Activated T-cell treated with anti-CD3 and anti-CD28 coated beads for 1 hour (primary cell): ENCODE data around the gene KCNMA1.

Experiments
- DNase-seq: peaks from one replicate; pipeline ENCODE4 v3.0.0-alpha.2; 2020; ENCODE audit warnings: low read depth

Gene KCNMA1

DNA sequence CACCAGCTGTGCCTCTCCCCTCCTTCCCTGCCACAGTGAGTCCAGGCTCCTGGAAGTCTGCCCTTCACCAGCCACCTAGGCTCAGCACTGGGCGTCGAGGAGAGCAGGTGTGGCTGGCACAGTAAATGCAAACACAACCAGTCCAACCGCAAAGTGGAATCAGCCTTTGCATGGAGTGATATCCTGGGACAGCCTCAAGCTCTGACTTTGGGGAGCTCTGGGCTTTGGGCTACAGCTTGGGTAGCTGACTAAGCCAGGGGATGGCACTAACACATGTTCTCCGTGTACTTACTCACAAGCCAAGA, 312.4 kb downstream of the KCNMA1 start:
- DNase-seq: no peak

DNA sequence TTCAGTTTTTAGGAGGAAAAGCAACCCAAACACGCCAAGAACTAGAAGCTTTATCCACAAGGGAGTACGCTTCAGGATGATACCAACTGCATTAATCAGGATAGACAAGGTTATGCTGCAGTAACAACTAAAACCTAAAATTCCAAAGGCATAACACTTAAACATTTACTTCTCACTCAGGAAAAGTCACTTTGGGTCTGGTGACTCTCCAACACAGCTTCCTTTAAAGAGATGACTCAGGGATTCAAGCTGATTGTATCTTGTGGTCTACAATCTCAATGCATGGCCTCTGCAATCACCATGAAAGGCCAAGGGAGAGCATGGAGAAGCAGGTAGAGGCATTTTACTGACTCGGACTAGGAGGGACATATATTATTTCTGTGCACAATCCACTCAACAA, 315.8 kb downstream of the KCNMA1 start:
- DNase-seq: no peak

DNA sequence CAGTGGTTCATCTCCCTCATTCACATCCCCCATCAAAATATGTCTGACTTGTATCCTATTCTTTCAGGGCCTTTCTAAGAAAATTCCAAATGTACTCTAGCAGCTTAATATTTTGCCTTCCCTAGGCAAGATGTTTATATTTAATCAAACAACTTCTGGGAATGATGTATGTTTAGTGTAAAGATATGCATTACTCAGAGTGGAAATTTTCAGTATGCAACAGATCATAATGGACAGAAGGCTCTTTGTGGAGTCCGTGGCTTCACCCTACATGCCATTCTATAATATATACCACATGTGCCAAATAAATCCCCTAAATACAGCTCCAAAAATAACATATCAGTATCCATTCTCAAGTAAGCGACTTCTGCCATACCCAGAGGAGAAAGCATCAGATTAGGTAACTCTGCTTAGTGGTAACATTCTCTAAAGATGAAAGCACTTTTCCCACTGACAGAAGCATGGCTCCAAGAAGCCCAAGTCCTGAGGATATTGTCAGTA, 316.6 kb downstream of the KCNMA1 start:
- DNase-seq: no peak

DNA sequence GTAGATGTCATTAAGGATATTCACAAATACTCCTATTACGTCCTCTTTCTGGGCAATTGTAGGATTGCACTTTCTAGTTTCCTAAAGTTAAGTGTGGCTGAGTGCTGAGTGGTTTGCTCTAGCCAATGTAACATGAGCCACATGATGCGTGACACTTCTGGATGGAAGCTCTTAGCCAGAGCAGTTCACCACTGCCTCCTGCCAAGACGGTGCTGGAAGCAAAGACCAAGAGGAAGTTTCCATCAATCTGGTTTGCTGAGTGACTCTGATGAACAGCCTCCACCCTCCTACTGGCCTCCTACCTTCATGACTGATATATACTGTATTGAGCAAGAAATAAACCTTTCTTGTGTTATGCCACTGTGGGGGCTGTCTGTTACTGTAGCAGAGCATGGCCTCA, 318.1 kb downstream of the KCNMA1 start:
- no peak for DNase-seq

DNA sequence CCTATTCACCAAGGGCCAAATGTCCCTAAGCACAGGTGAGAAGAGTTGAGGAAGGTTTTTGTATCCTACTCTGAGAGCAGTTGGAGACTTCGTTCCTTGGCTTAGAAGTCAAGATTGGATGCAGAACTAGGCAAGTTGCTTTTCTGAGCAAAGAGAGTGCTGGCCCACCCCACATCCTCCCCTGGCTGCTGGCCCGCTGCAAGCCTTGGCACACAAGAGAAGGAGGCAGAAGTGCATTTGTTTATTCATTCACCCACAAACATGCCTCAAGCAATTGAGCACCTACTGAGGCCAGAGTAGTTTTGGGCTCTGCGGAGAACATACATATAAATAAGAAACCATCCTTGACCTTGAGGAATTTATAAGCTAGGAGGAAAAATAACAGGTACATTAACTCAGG, 318.9 kb downstream of the KCNMA1 start:
- DNase-seq: no peak

DNA sequence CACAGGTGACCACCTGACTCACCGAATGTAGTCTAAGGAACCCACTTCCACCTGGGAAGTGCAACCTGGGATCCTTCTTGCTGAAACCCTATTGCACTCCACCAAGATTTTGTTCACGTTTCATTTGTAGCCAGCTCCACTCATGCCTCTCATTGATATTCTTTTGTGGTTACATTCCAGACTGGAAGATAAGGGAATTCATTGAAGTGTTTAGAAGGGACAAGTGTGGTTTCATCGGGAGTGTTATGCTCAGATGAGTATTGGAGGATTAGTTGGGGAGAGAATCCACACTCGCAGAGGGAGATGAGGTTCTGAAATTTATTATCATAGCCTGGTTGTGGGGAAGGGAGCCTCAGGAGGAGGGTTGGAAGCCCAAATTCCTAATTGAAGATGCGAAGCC, 320.4 kb downstream of the KCNMA1 start:
- no peak for DNase-seq

DNA sequence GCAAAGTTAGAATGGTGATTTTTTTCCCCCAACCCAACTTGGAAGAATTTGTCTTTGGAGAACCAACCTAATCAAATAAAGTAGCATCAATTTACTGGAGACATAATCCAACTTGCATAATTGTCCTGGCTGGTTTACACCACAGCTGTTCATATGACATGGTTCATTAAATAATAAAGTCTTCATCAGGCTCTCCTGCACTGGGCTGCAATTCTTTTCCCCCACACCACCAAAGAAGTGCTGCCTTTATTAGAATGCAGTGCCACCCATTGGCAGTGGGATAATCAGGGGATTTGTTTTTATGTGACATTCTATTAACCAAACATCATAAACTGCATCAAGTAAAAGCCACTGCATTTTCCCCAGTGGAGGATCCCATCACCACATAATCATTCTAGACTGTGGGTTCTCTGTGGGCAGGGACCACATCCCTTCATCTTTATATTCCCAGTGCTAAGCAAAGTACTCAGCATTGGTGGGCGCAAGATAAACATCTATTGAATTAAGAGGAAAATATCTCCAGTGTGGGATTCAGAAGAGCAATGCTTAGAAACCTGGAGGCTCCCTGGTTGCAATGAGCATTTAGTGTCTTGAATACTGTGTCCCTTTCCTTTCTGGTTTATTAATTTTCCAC, 322.0 kb downstream of the KCNMA1 start:
- DNase-seq: no peak

DNA sequence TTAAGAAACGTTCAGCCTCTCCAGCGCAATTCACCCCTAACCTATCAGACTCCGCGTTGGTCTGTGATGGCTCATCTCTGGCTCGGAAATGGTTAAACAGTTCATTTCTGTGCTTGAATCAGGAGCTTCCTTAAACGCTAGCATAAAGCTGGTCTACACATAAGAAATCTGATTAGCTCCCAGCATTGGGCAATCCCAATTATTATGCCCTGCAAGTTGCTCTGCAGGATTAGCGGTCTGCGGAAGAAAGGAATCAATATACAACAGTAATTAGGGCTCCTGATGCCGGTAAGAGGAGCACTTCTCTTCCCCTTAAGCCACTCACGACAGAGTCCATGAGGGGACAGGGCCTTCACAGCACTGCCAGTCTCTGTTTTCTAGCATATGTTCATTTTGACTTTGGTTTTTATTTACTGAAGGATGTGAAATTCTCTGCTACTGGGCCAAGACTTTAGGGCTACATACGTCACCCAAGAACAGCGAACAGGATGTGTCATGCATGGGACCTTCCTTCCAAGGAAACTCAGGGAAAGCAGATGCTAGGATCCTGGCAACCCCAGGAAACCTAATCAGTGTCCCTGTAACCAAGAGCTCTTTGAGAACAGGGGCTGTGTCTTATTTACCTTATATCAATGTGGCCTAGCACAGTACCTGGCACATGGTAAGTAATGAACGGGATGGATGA, 324.4 kb downstream of the KCNMA1 start:
- DNase-seq: no peak

DNA sequence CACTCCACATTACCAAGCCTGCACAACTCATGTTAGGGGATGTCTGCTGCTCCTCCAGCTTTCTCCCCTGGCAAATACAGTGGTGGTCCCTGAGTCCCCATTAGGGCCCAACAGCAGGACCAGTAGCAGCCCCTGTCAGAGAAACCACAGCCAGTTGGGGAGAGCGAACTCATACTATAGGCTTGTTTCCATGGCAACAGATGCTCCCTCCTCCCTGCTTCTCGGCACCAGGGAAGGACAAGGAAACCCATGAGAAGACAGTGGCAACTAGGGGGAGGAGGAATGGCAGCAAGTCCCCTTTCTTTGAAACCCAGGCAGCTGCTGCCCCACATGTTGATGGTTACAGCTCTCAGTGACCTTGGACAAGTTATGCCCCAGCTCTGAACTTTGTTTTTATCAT, 326.4 kb downstream of the KCNMA1 start:
- DNase-seq: no peak

DNA sequence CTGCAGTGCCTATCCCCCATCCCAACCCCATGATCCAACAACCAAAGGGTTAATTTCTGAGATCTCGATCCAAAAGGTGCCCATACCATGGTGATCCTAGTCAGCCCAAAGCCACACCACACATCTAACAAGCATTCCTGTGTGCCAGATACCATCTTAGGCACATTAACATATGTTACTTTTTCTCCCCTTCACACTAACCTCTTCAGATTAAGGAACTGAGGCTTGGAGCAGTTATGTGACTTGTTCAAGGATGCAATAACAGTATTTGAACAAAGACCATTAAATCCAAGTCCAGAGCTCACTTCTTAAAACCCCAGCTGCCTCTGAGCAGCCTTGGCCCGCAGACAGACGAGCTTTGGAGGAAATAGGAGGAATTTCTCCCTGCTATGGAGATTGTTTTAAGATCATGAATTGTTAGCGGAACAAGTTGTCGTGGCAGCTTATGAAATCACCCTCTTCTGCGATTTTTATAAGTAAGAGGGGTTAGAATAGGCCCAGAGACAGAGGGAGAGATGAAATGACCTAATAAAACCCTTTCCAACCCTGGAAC, 327.2 kb downstream of the KCNMA1 start:
- DNase-seq: no peak

DNA sequence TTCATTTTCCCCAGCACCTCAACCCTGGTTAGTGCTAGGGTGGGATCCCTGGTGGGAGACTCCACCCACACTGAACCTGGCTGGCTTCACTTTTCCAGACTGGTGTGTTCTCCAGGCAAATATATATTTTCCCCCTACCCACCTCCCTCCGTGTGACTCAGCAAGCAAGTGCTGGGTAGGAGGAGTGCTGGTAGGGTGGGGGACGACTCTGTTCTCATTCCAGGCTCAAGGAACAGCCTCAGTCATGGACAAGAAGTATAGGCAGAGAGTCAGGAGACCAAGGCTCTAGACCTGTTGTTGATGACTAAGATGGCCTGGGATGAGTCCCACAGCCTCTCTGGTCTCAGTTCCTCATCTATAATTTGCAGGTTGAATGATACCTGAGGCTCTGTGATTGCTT, 328.1 kb downstream of the KCNMA1 start:
- DNase-seq: no peak

DNA sequence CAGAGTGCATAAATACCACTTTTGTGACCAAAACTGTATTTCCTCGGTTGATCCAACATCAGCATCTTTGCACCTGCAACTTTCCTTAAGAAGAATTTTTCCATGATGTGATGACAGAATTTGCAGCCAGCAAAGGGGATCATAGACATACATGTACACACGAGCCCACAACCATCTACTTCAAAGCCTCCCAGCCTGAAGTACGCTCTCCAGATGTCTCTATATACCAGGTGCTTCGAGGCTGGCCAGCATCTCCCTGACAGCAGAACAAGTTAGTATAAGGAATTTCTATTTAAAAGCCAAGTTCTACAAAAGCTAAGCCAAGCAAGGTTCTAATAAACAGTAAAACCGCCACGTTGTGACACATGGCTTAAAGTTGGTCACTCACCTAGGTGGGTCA, 328.5 kb downstream of the KCNMA1 start:
- no peak for DNase-seq

DNA sequence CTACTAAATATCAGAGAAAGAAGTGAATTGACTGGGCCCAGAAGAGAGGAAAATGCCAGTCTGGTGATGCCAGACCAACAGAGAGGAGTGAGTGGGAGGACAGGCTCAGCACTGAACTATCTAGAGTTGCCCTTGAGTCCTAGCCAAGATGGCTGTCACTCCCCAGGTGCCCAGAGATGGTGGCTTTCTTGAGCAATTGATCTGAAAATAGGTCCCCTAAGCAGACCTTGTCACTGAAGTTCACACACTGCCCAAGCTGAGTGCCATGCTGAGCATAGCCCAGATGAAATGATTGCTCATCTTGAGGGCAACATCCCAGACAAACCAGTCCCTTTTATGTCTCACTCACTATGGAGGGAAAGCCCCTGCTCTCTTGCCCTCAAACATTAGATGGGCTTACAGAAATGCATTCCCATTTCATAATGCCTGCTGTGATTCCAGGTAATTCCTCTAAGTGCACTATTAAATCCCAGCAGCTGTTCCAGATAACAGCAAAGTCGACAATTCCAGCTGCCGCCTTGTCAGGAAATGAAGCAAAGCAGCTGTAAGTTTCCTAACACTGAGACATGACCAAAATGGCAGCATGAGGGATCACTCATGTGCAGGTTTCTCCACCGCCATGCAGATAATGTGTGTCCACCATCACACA, 329.4 kb downstream of the KCNMA1 start:
- no peak for DNase-seq

DNA sequence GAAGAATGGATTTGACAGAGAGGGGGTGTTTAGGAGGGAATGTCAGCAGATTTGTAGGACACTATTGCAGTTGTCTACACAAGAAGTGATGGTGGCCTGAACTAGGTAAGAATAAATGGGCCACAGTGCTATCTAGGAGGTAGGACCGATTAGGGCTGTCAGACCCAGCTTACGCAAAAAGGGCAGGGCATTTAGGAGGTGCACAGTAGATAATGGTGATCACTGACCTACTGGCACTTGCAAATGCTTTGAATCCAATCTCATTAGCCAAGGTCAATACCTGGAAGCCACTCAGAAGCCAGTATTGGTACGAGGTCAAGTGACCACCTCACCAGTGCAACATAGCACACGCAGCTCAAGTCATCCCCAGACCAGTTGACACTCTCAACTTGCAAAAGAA, 330.9 kb downstream of the KCNMA1 start:
- no peak for DNase-seq

DNA sequence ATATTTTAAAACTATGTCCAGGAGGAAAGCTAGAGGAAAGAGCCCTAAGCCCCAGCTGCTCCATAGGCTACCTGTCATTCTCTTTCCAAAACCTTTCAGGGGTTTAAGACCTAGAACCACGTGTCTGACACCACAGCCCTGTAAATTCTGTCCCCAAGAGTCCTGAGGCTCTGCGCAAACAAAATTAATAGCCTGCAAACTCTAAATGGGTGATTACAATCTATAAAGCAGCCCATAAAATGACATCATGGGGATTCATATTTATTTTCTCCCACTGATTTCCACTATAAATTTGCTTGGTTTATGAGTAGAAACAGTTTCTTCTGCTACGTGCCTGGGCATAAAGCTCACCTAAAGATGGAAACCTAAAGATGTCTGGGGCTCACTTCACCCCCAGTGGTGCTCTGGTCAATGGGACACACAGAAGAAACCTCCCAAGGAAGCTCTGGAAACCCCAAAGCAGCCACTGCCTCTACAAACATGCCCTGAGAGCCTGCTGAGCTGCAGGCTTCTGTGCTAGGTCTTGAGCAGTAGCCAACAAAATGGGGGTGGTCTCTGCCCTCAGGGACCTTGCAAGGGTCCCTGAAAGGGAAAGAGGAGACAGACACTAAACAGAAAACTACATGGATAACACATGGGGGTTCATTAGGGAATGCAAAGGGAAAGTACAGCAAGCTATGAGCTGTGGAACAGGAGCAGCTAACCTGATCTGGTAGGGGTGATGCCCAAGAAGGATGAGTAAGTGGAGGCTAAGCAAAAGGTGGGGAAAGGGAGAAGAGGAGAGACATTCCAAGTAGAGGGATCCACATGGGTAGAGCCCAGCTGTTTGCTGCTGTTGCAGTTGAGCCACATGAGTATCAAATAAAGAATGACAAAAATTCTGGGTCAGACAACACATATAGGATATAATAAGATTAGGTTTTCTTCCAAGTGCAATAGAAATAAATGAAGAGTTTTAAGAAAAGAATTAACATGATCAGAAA, 331.7 kb downstream of the KCNMA1 start:
- DNase-seq: no peak

DNA sequence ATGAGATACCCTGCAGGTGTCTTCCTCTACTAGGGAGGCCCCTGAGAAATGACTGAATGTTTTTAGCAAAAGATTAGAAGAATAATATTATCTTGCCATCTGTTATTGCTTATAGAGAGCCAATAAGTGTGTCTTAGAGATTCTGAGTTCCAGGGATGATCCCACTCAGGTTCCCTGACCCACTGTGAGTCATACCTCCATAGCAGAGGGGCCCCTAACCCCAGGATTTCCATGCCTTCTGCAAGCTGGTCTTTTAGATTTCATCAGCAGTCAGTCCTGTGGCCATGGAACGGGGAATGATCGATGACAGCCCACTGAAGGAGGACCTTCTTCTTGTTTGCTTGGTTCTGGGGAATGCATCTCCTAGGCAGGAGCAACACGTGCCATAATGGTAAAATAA, 333.4 kb downstream of the KCNMA1 start:
- DNase-seq: no peak

DNA sequence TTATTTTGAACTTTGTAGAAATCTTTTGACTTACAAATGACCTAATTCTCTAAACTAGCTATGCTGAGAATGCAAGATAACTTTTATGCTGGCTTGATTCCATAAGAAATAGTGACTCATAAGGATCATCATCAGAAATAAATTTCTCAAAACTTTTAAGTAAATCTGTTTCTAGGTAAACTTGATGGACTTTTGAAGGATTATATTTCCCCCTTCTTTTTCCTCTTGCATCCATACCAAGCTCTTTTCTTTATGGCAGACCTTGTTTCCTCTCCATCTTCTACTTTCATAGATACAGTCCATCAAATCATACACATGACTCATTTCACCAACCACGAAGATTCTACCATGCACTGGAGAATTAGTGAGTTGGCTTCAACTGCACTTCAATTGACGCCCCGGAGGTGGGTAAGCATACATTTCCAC, 336.3 kb downstream of the KCNMA1 start:
- DNase-seq: no peak

DNA sequence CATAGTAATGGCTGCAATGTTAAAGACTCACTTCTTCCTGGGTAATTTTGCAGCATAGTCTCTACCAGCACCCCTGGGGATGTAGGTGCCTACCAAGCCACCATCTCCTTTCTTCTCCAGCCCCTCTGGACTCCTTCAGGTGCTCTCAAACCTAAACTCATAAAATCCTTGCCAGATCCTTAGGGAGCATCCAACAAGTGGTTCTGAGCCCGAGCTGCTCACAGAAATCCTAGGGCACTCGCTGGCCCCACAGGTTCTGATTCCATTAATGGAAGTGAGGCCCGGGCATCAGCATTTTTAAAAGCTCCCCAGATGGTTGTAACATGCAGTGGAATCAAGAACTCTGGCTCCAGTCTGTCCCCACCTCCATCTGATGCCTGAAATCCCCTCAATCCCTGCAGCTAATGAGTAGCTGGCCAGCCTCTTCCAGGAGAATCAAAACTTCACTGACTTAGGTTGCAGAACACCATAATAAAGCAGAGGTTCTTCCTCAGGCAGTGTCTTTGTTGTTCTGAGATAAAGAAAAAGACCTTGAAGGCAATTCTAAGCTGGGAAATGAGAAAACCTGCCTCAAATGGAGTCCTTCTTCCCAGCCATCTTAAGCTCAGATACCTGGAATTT, 336.8 kb downstream of the KCNMA1 start:
- DNase-seq: no peak

DNA sequence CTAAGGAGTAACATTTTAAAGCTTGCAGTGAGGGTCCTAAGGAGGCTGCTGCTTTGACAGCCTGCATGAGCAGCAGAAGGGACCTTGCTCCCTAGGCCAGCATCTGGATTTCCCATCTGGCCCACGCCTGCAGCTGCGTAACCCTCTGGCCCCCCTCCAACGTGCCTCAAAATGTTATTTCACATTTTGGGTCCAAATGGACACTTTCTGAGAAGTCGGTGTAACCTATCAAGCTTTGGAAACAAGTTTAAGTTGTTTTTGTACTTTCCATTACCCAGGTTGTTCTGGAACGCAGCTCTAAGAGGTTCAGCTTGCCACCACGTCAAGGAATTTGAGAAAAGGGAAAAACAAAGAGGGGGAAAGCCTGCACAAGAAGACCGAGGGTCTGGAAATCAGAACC, 338.3 kb downstream of the KCNMA1 start:
- DNase-seq: no peak

DNA sequence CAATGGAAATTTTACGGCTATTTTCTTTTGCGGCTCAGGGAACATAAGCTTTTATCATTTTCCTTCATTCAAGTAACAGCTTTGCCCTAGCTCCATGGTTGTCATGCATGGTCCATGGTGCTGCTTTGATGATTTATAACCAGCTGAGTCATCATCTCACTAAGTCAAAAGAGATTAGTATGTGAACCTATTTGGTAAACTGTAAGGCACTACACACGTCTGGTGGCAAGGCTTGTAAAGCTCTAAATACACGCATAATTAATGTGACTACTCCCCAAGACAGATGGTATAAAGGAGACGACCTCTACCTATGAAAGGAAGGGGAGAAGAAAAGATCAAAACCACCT, 340.2 kb downstream of the KCNMA1 start:
- no peak for DNase-seq

DNA sequence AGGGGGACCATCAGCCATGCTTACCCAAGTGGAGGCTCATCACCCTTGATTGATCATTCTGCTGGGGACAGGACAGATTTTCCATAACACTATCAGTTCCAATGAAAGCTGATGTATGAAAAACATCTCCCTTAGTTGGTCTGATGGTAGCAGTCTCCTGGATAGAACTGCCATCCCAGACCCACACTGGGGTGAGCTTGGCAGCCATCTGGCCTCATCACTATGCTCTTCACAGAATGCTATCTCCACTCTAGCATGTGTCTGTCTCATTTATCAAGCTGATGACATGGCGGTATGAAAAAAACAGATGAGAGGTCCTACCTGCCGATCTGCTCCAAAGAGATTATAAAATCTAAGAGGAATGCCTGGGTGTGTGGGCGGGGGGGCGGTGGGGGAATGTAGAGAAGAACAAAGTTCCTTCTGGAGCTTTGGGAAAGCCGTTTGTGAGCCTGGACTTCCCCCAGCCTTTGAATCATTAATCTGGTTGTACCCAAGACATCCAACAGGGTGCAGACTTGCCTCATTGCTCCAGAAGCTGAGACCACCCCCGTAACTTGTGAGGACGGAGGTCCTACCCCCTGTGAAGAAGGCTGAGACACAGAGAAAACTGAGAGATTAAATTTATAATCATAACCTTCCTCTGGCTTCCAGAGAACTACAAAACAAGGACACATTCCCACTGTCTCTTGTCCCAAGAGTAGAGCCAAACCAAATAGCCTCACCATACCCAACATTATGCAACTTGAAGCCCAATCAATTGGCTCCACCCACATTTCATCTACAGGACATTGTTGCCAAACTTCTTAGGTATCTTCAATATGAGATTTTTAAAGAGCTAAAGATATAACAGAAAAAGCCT, 340.8 kb downstream of the KCNMA1 start:
- DNase-seq: no peak
